ENCODE data around the gene TMEM255B. TPM values are rescaled to one million over a fixed set of nuclear protein-coding genes. Genes with fewer than 3 reads are reported as not detected.

Gene TMEM255B
- total RNA-seq, 2 donors from 2014 or later, result 0.96 to 4.6 TPM

DNA sequence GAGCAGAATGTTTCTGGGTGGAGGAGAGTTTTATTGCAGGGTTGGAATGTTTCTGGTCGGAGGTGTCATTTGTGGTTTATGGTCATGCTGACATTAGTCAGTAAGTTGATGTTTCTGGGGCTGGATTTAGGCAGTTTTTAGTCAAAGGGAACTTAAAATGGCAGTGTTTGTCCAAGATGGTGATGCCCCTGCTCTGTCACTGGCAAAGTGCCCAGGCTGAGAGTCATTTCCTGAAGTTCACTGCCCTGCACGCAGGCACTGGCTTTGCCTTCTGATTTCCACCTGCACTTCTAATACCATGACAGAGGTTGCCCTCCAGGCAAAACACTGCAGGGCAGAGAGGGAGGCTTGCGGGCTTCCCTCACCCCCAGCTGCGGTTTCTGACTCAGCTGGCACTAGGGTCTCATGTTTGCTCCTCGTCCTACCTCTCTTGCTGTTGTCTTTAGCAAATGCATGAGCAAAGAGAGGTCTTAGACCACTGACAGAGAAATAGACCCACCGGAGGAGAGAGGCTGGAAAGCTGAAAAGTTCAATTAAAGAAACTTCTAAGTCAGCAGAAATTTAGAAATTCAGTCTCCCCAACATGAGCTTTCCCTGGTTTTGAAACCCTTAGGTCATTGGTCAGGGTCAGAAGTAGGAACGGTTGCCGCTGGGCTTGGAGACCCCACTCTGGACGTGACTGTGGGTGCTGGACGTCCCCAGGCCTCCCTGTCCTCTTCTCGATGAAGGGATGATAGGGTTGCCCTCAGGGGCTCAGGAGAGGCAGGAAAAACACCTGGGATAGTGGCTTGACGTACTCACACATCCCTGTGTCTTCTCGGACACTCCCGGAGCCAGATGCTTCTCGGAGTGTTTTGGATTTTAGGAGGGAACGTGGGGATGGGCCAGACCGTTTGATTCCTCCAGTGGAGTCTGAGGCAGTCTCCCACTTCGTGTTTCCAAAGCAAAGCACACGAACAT lies 26.3 kb downstream of the TMEM255B start:
- 81% methylated on average over 19 of the region's 19 CpGs for WGBS
- Histone ChIP-seq H3K4me3 (no peak overlapping the region), H3K9me3 (no peaks in the 10 kb centered on the region), H3K27me3 (replicated peaks; ENCODE audit: insufficient read depth) (peaks cover 2% of the 10 kb centered on the region), H3K36me3 (no peaks in the 10 kb centered on the region), H3K27ac (no peak overlapping the region), H3K4me1 (replicated peaks) (no peaks in the 10 kb centered on the region)
- intact Hi-C loops (cut with DNase I), result no loop called here
- no peak for DNase-seq (ENCODE audit: low spot score)
- no peak for TF ChIP-seq POLR2A (IDR thresholded peaks at IDR 0.05)
- no peak for TF ChIP-seq POLR2AphosphoS5 (IDR thresholded peaks at IDR 0.05)
- TF ChIP-seq, protein P1, sequence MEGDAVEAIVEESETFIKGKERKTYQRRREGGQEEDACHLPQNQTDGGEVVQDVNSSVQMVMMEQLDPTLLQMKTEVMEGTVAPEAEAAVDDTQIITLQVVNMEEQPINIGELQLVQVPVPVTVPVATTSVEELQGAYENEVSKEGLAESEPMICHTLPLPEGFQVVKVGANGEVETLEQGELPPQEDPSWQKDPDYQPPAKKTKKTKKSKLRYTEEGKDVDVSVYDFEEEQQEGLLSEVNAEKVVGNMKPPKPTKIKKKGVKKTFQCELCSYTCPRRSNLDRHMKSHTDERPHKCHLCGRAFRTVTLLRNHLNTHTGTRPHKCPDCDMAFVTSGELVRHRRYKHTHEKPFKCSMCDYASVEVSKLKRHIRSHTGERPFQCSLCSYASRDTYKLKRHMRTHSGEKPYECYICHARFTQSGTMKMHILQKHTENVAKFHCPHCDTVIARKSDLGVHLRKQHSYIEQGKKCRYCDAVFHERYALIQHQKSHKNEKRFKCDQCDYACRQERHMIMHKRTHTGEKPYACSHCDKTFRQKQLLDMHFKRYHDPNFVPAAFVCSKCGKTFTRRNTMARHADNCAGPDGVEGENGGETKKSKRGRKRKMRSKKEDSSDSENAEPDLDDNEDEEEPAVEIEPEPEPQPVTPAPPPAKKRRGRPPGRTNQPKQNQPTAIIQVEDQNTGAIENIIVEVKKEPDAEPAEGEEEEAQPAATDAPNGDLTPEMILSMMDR (IDR thresholded peaks at IDR 0.05), result no peak

GRCh38 chr13:113786262-113786841 lies 27.3 kb downstream of the TMEM255B start:
- Histone ChIP-seq H3K27ac (no peak overlapping the region), H3K36me3 (no peaks in the 10 kb centered on the region), H3K9me3 (no peaks in the 10 kb centered on the region), H3K27me3 (replicated peaks; ENCODE audit: insufficient read depth) (peaks cover 2% of the 10 kb centered on the region), H3K4me3 (no peak overlapping the region), H3K4me1 (replicated peaks) (no peaks in the 10 kb centered on the region)
- no peak for DNase-seq (ENCODE audit: low spot score)
- 88% methylated on average over 17 of the region's 17 CpGs for WGBS
- intact Hi-C loops (cut with DNase I), result no loop called here
- TF ChIP-seq POLR2A (IDR thresholded peaks at IDR 0.05), result no peak
- TF ChIP-seq, protein P1 (IDR thresholded peaks at IDR 0.05), result no peak
- no peak for TF ChIP-seq POLR2AphosphoS5 (IDR thresholded peaks at IDR 0.05)

GRCh38 chr13:113787694-113788093 lies 28.7 kb downstream of the TMEM255B start:
- TF ChIP-seq POLR2A (IDR thresholded peaks at IDR 0.05) (no peak), POLR2AphosphoS5 (IDR thresholded peaks at IDR 0.05) (no peak)
- TF ChIP-seq, protein P1 (IDR thresholded peaks at IDR 0.05), result no peak
- Histone ChIP-seq H3K9me3 (no peaks in the 10 kb centered on the region), H3K4me1 (replicated peaks) (no peaks in the 10 kb centered on the region), H3K36me3 (no peaks in the 10 kb centered on the region), H3K27me3 (replicated peaks; ENCODE audit: insufficient read depth) (peaks cover 2% of the 10 kb centered on the region), H3K4me3 (no peak overlapping the region), H3K27ac (no peak overlapping the region)
- 57% methylated on average over 11 of the region's 12 CpGs for WGBS
- DNase-seq (ENCODE audit: low spot score), result no peak
- intact Hi-C loops (cut with DNase I), result no loop called here

DNA sequence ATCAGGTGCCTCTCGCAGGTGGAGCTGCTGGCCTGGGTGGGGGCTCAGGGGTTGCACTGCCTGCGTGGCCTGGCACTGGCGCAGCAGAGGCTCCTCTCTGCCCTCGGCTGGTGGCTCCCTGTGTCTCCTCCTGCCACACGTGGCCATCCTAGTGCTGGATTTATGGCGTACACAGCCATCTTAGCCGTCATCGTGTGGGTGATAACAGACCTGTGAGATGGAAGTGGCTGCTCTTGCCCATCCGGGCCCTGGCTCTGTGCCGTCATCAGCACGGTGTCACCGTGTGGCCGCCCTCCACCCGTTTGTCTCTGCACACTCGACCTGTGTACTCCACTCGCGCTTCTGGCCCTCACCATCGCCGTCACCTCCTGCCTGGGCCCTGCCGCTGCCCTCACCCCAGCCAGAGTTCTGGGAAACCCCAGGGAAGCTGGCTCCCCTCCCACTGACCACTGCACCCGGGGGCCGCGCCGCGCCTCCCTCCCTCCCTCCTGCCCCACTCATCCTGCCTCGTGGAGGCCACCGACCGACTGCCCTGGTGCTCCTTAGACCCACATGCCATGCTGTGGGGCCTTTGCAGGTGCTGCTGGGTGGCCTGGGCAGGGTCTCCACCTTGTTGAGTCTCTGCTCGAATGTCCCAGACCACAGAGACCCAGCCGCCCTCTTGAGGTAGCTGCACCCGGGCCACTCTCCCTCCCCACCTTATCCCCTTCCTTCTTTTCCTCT lies 29.5 kb downstream of the TMEM255B start:
- Histone ChIP-seq H3K27me3 (replicated peaks; ENCODE audit: insufficient read depth) (peaks cover 2% of the 10 kb centered on the region), H3K4me3 (no peak overlapping the region), H3K9me3 (no peaks in the 10 kb centered on the region), H3K27ac (no peak overlapping the region), H3K4me1 (replicated peaks) (no peaks in the 10 kb centered on the region), H3K36me3 (no peaks in the 10 kb centered on the region)
- intact Hi-C loops (cut with DNase I), result no loop called here
- no peak for TF ChIP-seq POLR2AphosphoS5 (IDR thresholded peaks at IDR 0.05)
- TF ChIP-seq, protein P1 (IDR thresholded peaks at IDR 0.05), result no peak
- TF ChIP-seq POLR2A (IDR thresholded peaks at IDR 0.05), result no peak
- no peak for DNase-seq (ENCODE audit: low spot score)
- WGBS, result 85% methylated on average over 31 of the region's 31 CpGs

Measured in prostate gland (tissue), 2 donors.